K562 (cell line): ENCODE data around the gene WDR18. TPM values are rescaled to one million over a fixed set of nuclear protein-coding genes. Genes with fewer than 3 reads are reported as not detected.
A peak's percentile ranks its signal among the peaks of the same experiment; 100 is the strongest.

ENCODE experiments used
- BMI1 ChIP-seq: fragments of 150-350 bp; IDR thresholded peaks from 2 replicates; pipeline ENCODE4 v1.6.1; 2014; ENCODE audit warnings: low read length
- CREM ChIP-seq: IDR thresholded peaks from 2 replicates; pipeline ENCODE4 v1.6.1; 2014; ENCODE audit warnings: antibody characterized with exemption, low read depth
- ELF1 ChIP-seq: fragments of 200-800 bp; sonication (Bioruptor generic); IDR thresholded peaks from 2 replicates; pipeline ENCODE4 v1.6.1; 2016; ENCODE audit warnings: missing genetic modification characterization, missing compliant biosample characterization
- FIP1L1 ChIP-seq: fragments of 200-400 bp; formaldehyde crosslinking; IDR thresholded peaks from 2 replicates; pipeline ENCODE4 v1.6.1; 2018; ENCODE audit warnings: mild to moderate bottlenecking, low read depth, low read length; ENCODE audit not compliant: poor library complexity, severe bottlenecking
- FOSL1 ChIP-seq: fragments of 200-800 bp; sonication (Bioruptor generic); conservative IDR thresholded peaks from 2 replicates; pipeline ENCODE4 v1.6.1; 2016; ENCODE audit warnings: missing genetic modification characterization, missing compliant biosample characterization
- FOXP1 ChIP-seq: sonication (generic); formaldehyde crosslinking; IDR thresholded peaks from 2 replicates; pipeline ENCODE4 v1.8.0; 2022; ENCODE audit warnings: mild to moderate bottlenecking, missing genetic modification reagents
- MYC ChIP-seq, 2 experiments: fragments of 250-450 bp in 1 of 2; sonication (Bioruptor Pico) in 1 of 2; IDR thresholded peaks; 2 replicates each; pipeline versions ENCODE4 v1.5.1 to v1.6.1; 2012 to 2021; ENCODE audit warnings: low read depth in 2 of 2, borderline replicate concordance in 1 of 2, improper control_type of control experiment in 1 of 2, low read length in 1 of 2, mild to moderate bottlenecking in 1 of 2, moderate library complexity in 1 of 2
- POLR2H ChIP-seq: IDR thresholded peaks from 2 replicates; pipeline ENCODE4 v1.6.1; 2016; ENCODE audit warnings: missing genetic modification characterization, low read depth, mild to moderate bottlenecking, control low read depth, missing compliant biosample characterization, moderate library complexity
- PRPF4 ChIP-seq: fragments of 200-400 bp; formaldehyde crosslinking; IDR thresholded peaks from one replicate; pipeline ENCODE4 v1.6.1; 2017; ENCODE audit warnings: low read length, low read depth, mild to moderate bottlenecking; ENCODE audit not compliant: insufficient read depth, poor library complexity, severe bottlenecking
- SMAD3 ChIP-seq: fragments of 450-650 bp; formaldehyde crosslinking; conservative IDR thresholded peaks from 2 replicates; pipeline ENCODE4 v1.4.0; 2020; ENCODE audit warnings: mild to moderate bottlenecking
- SMAD4 ChIP-seq: fragments of 250-450 bp; sonication (Bioruptor Pico); conservative IDR thresholded peaks from 2 replicates; pipeline ENCODE4 v1.8.0; 2021; ENCODE audit warnings: inconsistent platforms, mild to moderate bottlenecking, moderate library complexity
- SRSF7 ChIP-seq: fragments of 200-400 bp; formaldehyde crosslinking; optimal IDR thresholded peaks from 2 replicates; pipeline ENCODE3; 2017; ENCODE audit warnings: mild to moderate bottlenecking, low read depth, low read length
- TCF7 ChIP-seq: sonication (generic); IDR thresholded peaks from 2 replicates; pipeline ENCODE4 v1.6.1; 2016; ENCODE audit warnings: antibody characterized with exemption, borderline replicate concordance
- U2AF1 ChIP-seq: fragments of 200-400 bp; formaldehyde crosslinking; optimal IDR thresholded peaks from 2 replicates; pipeline ENCODE3; 2017; ENCODE audit warnings: mild to moderate bottlenecking, low read depth, low read length, moderate library complexity
- ZNF766 ChIP-seq: fragments of 200-800 bp; sonication (Bioruptor generic); conservative IDR thresholded peaks from 2 replicates; pipeline ENCODE4 v1.6.1; 2016; ENCODE audit warnings: missing genetic modification characterization, missing compliant biosample characterization
- polyA plus RNA-seq, 8 experiments: library from polyadenylated mRNA; depleted of rRNA in 4 of 8; stranded (reverse) in 5 of 8; unstranded in 3 of 8; fragments of >200 nt; fragmentation: Nextera tagmentation in 2 of 8; fragmentation: Illumina TruSeq in 1 of 8; extraction: Ambion mirVana in 2 of 8; extraction: Trizol in 1 of 8; gene quantifications; 2 replicates each; pipeline versions ENCODE4 v1.2.1 to v1.2.3, GENCODE V29; 2011 to 2014; ENCODE audit warnings: inconsistent platforms in 1 of 8, missing spikeins in 1 of 8
- total RNA-seq, 7 experiments: library from RNA; depleted of rRNA in 6 of 7; stranded (reverse); fragments of >200 nt in 6 of 7; fragmentation: Illumina TruSeq in 2 of 7; extraction: Trizol in 2 of 7; gene quantifications; 2 replicates each; pipeline versions ENCODE4 v1.2.1 to v1.2.3, GENCODE V29; 2011 to 2021; ENCODE audit warnings: low replicate concordance in 1 of 7
- TF ChIP-seq, protein P1 (sequence below): IDR thresholded peaks from 3 replicates; pipeline ENCODE4 v1.6.1; 2011; ENCODE audit warnings: borderline replicate concordance, mild to moderate bottlenecking, moderate library complexity; ENCODE audit not compliant: insufficient read length; ENCODE audit errors: extremely low read depth
- TF ChIP-seq, protein P2 (sequence below): fragments of 450-650 bp; formaldehyde crosslinking; IDR thresholded peaks from 2 replicates; pipeline ENCODE4 v1.4.0; 2022; ENCODE audit warnings: missing genetic modification characterization
- TF ChIP-seq, protein P3 (sequence below): fragments of 250-450 bp; sonication (Bioruptor Pico); IDR thresholded peaks from 2 replicates; pipeline ENCODE4 v1.5.0; 2021; ENCODE audit warnings: mild to moderate bottlenecking, moderate library complexity
- TF ChIP-seq, protein P4 (sequence below): fragments of 250-450 bp; sonication (Bioruptor Pico); IDR thresholded peaks from 2 replicates; pipeline ENCODE4 v1.8.0; 2021; ENCODE audit warnings: moderate library complexity, mild to moderate bottlenecking, inconsistent platforms

WDR18 gene
- total and polyA plus RNA-seq, 9 of the 15 experiments (the other 6 are each of a cell fraction or from before 2014, with no cell fraction given) = 0.65 to 181 (median 30.1) TPM

DNA sequence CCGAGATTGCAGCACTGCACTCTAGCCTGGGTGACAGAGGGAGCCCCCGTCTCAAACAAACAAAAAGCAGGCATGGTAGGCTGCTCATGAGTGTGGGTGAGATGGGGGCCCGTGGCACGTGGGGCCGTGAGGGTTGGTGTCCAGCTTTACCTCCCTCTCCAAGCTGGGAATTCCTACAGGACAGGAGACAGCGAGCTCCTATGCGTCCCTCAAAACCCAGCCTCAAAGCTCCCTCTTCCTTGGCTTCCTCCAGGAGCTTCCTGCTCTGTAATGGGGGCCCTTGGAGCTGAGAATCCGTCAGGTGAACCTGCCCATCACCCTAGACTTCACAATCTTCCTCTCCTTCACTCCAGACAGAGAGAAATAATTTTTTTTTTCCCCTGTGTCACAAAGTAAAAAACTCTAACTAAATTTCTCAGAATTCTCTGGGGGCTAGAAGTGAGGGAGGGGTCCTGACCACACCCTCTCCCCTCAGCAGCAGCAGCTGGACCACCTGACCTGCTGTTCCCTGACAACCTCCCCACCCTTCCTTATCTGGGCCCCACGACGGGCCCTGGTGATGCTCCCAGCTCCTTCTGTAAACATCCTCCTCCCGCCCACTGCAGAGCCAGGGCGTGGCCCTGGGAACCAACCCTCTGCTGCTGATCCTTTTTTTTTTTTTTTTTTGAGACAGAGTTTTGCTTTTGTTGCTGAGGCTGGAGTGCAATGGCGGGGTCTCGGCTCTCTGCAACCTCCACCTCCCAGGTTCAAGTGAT is 22.1 kb upstream of the WDR18 start (continued):
- TF ChIP-seq MYC (IDR thresholded peaks at IDR 0.05; ENCODE audit: low read depth, low read length) = no peak
- no peak for TF ChIP-seq MYC (CRISPR knock-in tag; IDR thresholded peaks at IDR 0.05; ENCODE audit: borderline replicate concordance, low read depth)
- TF ChIP-seq, protein P1, sequence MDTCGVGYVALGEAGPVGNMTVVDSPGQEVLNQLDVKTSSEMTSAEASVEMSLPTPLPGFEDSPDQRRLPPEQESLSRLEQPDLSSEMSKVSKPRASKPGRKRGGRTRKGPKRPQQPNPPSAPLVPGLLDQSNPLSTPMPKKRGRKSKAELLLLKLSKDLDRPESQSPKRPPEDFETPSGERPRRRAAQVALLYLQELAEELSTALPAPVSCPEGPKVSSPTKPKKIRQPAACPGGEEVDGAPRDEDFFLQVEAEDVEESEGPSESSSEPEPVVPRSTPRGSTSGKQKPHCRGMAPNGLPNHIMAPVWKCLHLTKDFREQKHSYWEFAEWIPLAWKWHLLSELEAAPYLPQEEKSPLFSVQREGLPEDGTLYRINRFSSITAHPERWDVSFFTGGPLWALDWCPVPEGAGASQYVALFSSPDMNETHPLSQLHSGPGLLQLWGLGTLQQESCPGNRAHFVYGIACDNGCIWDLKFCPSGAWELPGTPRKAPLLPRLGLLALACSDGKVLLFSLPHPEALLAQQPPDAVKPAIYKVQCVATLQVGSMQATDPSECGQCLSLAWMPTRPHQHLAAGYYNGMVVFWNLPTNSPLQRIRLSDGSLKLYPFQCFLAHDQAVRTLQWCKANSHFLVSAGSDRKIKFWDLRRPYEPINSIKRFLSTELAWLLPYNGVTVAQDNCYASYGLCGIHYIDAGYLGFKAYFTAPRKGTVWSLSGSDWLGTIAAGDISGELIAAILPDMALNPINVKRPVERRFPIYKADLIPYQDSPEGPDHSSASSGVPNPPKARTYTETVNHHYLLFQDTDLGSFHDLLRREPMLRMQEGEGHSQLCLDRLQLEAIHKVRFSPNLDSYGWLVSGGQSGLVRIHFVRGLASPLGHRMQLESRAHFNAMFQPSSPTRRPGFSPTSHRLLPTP = no peak
- TF ChIP-seq, protein P2, sequence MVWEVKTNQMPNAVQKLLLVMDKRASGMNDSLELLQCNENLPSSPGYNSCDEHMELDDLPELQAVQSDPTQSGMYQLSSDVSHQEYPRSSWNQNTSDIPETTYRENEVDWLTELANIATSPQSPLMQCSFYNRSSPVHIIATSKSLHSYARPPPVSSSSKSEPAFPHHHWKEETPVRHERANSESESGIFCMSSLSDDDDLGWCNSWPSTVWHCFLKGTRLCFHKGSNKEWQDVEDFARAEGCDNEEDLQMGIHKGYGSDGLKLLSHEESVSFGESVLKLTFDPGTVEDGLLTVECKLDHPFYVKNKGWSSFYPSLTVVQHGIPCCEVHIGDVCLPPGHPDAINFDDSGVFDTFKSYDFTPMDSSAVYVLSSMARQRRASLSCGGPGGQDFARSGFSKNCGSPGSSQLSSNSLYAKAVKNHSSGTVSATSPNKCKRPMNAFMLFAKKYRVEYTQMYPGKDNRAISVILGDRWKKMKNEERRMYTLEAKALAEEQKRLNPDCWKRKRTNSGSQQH (CRISPR knock-in tag) = no peak
- TF ChIP-seq SRSF7 = no peak
- TF ChIP-seq PRPF4 = no peak
- TF ChIP-seq POLR2H (tag) = no peak
- TF ChIP-seq FOXP1 (CRISPR knock-in tag) = no peak
- TF ChIP-seq TCF7 = 0 out of 2 replicates have a peak, but pooled peaks have one; percentile 9
- TF ChIP-seq BMI1 = no peak
- TF ChIP-seq, protein P3, sequence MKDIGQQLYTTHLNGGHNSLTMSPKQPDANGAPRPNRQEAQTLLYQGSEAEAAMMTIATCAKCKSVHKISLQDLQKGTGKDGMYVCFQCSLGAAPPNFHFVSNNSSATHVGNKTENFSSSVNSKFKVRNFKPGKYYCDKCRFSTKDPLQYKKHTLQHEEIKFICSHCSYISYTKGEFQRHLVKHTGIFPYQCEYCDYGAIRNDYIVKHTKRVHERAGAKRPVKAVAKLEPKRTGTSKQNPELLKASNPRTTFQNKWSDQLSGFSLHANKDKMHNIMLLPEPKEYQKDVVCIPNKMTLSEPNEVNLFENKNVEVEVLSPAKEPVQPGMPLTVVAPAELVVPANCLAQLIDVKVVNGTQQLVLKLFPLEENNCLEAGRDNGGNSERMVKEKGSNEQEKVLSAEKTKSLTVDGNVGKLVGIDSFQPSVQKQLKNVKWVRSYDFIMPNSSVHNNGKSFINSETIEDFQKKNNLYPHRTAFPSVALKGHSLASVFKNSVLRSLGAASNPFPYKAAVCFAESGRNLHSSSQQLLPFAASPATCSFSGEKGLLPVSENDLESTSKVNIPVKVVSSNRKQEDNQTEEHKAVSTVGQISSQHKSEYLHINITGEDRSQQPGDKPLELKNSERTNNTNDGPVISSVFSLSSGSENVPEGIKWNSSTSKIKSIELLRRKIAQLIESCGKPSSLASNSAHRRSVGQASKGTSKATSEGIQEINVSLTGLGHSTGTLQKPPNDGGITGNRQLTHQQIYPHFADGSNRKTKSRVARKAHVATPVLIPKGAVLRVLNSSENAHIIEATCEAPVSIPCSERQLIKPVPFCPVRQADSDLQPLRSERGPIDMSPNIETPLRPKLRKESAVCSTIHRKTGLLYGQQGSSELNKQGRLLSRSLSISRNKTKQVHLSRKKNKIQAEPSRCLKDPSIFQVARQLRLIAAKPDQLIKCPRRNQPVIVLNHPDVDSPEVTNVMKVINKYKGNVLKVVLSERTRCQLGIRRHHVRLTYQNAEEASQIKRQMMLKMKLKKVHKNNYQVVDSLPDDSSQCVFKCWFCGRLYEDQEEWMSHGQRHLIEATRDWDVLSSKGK = no peak
- peak; percentile 63 for TF ChIP-seq SMAD4 (CRISPR knock-in tag)
- TF ChIP-seq FIP1L1 = no peak
- no peak for TF ChIP-seq SMAD3 (CRISPR knock-in tag)
- TF ChIP-seq FOSL1 (tag) = no peak
- no peak for TF ChIP-seq ELF1
- TF ChIP-seq, protein P4, sequence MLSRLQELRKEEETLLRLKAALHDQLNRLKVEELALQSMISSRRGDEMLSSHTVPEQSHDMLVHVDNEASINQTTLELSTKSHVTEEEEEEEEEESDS (CRISPR knock-in tag) = no peak
- peak; percentile 65; the same call in 1 of the 2 replicates for TF ChIP-seq ZNF766 (CRISPR knock-in tag)
- peak; percentile 78 for TF ChIP-seq CREM
- no peak for TF ChIP-seq U2AF1
